SK-N-MC (cell line): Measurements from ENCODE around the gene TRPM1.

Experiments used
- EZH2 ChIP-seq: fragments of 200-600 bp; sonication (generic); IDR thresholded peaks from one replicate; pipeline ENCODE4 v1.6.1; 2017; ENCODE audit warnings: antibody characterized with exemption
- POLR2AphosphoS5 ChIP-seq: IDR thresholded peaks from 2 replicates; pipeline ENCODE4 v1.6.1; 2012; ENCODE audit warnings: mild to moderate bottlenecking, low read depth, low read length, borderline replicate concordance

DNA sequence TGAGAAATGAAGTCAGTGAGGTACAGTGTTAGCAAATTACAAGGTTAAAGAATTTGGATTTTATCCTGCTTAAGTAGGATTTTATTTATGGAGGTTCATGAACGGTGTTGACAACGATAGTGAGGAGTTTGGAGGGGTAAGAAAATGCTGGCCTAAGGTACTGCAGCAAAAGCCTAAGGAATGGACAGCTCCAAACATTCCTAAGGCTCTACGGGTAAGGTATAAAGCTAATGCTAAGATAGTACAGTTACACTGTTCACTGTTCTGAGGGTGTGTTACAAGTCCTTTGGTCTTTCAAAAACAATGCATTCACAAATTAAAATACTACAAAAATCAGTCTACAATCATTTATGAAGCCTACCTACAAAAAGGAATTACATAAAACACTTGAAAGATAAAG is 117.4 kb downstream of the TRPM1 start:
- TF ChIP-seq POLR2AphosphoS5 = no peak
- TF ChIP-seq EZH2 = no peak
